Lower leg skin (tissue), 3 donors: ENCODE measurements around the gene PCARE.

Source experiments
- CTCF ChIP-seq, 3 donors: fragments of 450-650 bp; IDR thresholded peaks; one replicate each; pipeline ENCODE4 v1.5.1; 2016; ENCODE audit warnings: antibody characterized with exemption in 3 of 3, mild to moderate bottlenecking in 3 of 3, moderate library complexity in 2 of 3
- POLR2A ChIP-seq, 2 donors: fragments of 450-650 bp; IDR thresholded peaks; one replicate each; pipeline ENCODE4 v1.6.1; 2016 to 2017; ENCODE audit warnings: antibody characterized with exemption in 2 of 2, mild to moderate bottlenecking in 1 of 2, moderate library complexity in 1 of 2

- TF ChIP-seq CTCF (IDR thresholded peaks at IDR 0.05) (no peak), POLR2A (IDR thresholded peaks at IDR 0.05) (no peak)
These were observed 5.8 kb downstream of the PCARE start for GRCh38 chr2:29068513-29068912.
